GM23338 (cell line): ENCODE results near the gene WNT1. TPM values are rescaled to one million over a fixed set of nuclear protein-coding genes. Genes with fewer than 3 reads are reported as not detected.

Experiments used
- ATAC-seq: fragments of 200-7000 bp; cut with Tn5 transposase; 3 replicates; pipeline ENCODE4 v1.9.1; 2020
- DNase-seq: peaks from one replicate; pipeline ENCODE4 v3.0.0-alpha.2; 2015; ENCODE audit warnings: low spot score
- H2AFZ ChIP-seq: fragments of 200-600 bp; sonication (generic); 2 replicates; pipeline ENCODE4 v1.8.0; 2016; ENCODE audit warnings: antibody characterized with exemption, mild to moderate bottlenecking, moderate library complexity
- H3F3A ChIP-seq: fragments of 200-600 bp; sonication (generic); replicated peaks from 2 replicates; pipeline ENCODE4 v1.8.0; 2017; ENCODE audit warnings: antibody characterized with exemption, mixed run types, low read depth
- H3K27ac ChIP-seq: fragments of 200-600 bp; sonication (generic); 2 replicates; pipeline ENCODE4 v1.6.1; 2016; ENCODE audit warnings: low read depth
- H3K27me3 ChIP-seq: fragments of 200-600 bp; sonication (generic); 2 replicates; pipeline ENCODE4 v1.8.0; 2016; ENCODE audit warnings: mild to moderate bottlenecking, mixed run types, moderate library complexity; ENCODE audit not compliant: insufficient read depth
- H3K36me3 ChIP-seq: fragments of 200-600 bp; sonication (generic); 2 replicates; pipeline ENCODE4 v1.8.0; 2016; ENCODE audit warnings: mild to moderate bottlenecking; ENCODE audit not compliant: insufficient read depth
- H3K4me1 ChIP-seq: fragments of 200-600 bp; sonication (generic); 2 replicates; pipeline ENCODE4 v1.8.0; 2016; ENCODE audit warnings: mild to moderate bottlenecking, moderate library complexity; ENCODE audit not compliant: insufficient read depth
- H3K4me2 ChIP-seq: fragments of 200-600 bp; sonication (generic); 2 replicates; pipeline ENCODE4 v1.7.1; 2017; ENCODE audit warnings: mixed run types
- H3K4me3 ChIP-seq: fragments of 200-600 bp; sonication (generic); 2 replicates; pipeline ENCODE4 v1.6.1; 2016; ENCODE audit warnings: mixed run types
- H3K79me2 ChIP-seq: fragments of 200-600 bp; sonication (generic); replicated peaks from 2 replicates; pipeline ENCODE4 v1.8.0; 2017; ENCODE audit warnings: mild to moderate bottlenecking; ENCODE audit not compliant: insufficient read depth
- H3K9me2 ChIP-seq: fragments of 200-600 bp; sonication (generic); 2 replicates; pipeline ENCODE4 v1.8.0; 2017; ENCODE audit not compliant: insufficient read depth
- H4K20me1 ChIP-seq: fragments of 200-600 bp; sonication (generic); replicated peaks from 2 replicates; pipeline ENCODE4 v1.8.0; 2017; ENCODE audit warnings: mild to moderate bottlenecking; ENCODE audit not compliant: insufficient read depth
- H3K27ac Mint-ChIP-seq: 2 replicates; pipeline ENCODE4 v1.8.0; 2020; ENCODE audit warnings: inconsistent platforms, mild to moderate bottlenecking, moderate library complexity, mixed read lengths
- H3K27me3 Mint-ChIP-seq: 3 replicates; pipeline ENCODE4 v1.8.0; 2022; ENCODE audit warnings: low read depth, mild to moderate bottlenecking, moderate library complexity, mixed read lengths, inconsistent platforms; ENCODE audit not compliant: insufficient read depth, poor library complexity
- H3K36me3 Mint-ChIP-seq: 3 replicates; pipeline ENCODE4 v1.8.0; 2021; ENCODE audit warnings: low read depth, mild to moderate bottlenecking, inconsistent platforms, moderate library complexity, mixed read lengths
- H3K4me1 Mint-ChIP-seq: 3 replicates; pipeline ENCODE4 v1.8.0; 2020; ENCODE audit warnings: mild to moderate bottlenecking, inconsistent platforms, mixed read lengths
- H3K4me3 Mint-ChIP-seq: 3 replicates; pipeline ENCODE4 v1.8.0; 2021; ENCODE audit warnings: moderate library complexity, mild to moderate bottlenecking, inconsistent platforms, mixed read lengths
- H3K9me3 Mint-ChIP-seq: 3 replicates; pipeline ENCODE4 v1.8.0; 2020; ENCODE audit warnings: moderate library complexity, mild to moderate bottlenecking, inconsistent platforms, mixed read lengths
- CREB1 ChIP-seq: fragments of 250-450 bp; sonication (Bioruptor Pico); IDR thresholded peaks from 2 replicates; pipeline ENCODE4 v1.5.0; 2020; ENCODE audit warnings: low read depth, mild to moderate bottlenecking, moderate library complexity
- EZH2 ChIP-seq: fragments of 200-600 bp; sonication (generic); IDR thresholded peaks from one replicate; pipeline ENCODE4 v1.8.0; 2017; ENCODE audit warnings: antibody characterized with exemption, mild to moderate bottlenecking, low read depth; ENCODE audit not compliant: unreplicated experiment
- POLR2AphosphoS5 ChIP-seq: IDR thresholded peaks from 2 replicates; pipeline ENCODE4 v1.6.1; 2016; ENCODE audit warnings: antibody characterized with exemption, low read depth
- polyA plus RNA-seq: library from polyadenylated mRNA; unstranded; fragments of >200 nt; fragmentation: Nextera tagmentation; extraction: Ambion mirVana; gene quantifications from 2 replicates; pipeline ENCODE4 v1.2.1, GENCODE V29; 2016
- total RNA-seq: library from RNA; depleted of rRNA; stranded (reverse); fragments of >200 nt; shearing (Covaris generic); gene quantifications from 2 replicates; pipeline ENCODE4 v1.2.3, GENCODE V29; 2014
- TF ChIP-seq, protein P1 (sequence below): fragments of 250-450 bp; sonication (Bioruptor Pico); IDR thresholded peaks from 2 replicates; pipeline ENCODE4 v1.5.0; 2020; ENCODE audit warnings: mild to moderate bottlenecking, moderate library complexity

The WNT1 gene
- total and polyA plus RNA-seq, 2 experiments from 2014 or later, result not detected

- Histone ChIP-seq H3K27ac (no peak overlapping the region), H4K20me1 (peaks cover 9% of the 10 kb centered on the region; the same call in 1 of the 2 replicates), H3K79me2 (no peaks in the 10 kb centered on the region), H3K9me2 (no peaks in the 10 kb centered on the region), H3K4me2 (no peak overlapping the region), H3K27me3 (peaks cover 100% of the 10 kb centered on the region), H3K4me3 (no peak overlapping the region), H3K4me1 (peaks cover 21% of the 10 kb centered on the region; the same call in 1 of the 2 replicates), H2AFZ (no peak overlapping the region), H3F3A (peaks cover 4% of the 10 kb centered on the region; the same call in 1 of the 2 replicates), H3K36me3 (no peaks in the 10 kb centered on the region)
- peaks cover 37% of the 10 kb centered on the region for H3K4me1 Mint-ChIP-seq
- H3K4me3 Mint-ChIP-seq, result peak overlapping the region; percentile 69; the same call in 2 of the 3 replicates
- no peak for DNase-seq
- H3K27me3 Mint-ChIP-seq, result peaks cover 93% of the 10 kb centered on the region
- H3K27ac Mint-ChIP-seq, result no peak overlapping the region
- TF ChIP-seq, protein P1, sequence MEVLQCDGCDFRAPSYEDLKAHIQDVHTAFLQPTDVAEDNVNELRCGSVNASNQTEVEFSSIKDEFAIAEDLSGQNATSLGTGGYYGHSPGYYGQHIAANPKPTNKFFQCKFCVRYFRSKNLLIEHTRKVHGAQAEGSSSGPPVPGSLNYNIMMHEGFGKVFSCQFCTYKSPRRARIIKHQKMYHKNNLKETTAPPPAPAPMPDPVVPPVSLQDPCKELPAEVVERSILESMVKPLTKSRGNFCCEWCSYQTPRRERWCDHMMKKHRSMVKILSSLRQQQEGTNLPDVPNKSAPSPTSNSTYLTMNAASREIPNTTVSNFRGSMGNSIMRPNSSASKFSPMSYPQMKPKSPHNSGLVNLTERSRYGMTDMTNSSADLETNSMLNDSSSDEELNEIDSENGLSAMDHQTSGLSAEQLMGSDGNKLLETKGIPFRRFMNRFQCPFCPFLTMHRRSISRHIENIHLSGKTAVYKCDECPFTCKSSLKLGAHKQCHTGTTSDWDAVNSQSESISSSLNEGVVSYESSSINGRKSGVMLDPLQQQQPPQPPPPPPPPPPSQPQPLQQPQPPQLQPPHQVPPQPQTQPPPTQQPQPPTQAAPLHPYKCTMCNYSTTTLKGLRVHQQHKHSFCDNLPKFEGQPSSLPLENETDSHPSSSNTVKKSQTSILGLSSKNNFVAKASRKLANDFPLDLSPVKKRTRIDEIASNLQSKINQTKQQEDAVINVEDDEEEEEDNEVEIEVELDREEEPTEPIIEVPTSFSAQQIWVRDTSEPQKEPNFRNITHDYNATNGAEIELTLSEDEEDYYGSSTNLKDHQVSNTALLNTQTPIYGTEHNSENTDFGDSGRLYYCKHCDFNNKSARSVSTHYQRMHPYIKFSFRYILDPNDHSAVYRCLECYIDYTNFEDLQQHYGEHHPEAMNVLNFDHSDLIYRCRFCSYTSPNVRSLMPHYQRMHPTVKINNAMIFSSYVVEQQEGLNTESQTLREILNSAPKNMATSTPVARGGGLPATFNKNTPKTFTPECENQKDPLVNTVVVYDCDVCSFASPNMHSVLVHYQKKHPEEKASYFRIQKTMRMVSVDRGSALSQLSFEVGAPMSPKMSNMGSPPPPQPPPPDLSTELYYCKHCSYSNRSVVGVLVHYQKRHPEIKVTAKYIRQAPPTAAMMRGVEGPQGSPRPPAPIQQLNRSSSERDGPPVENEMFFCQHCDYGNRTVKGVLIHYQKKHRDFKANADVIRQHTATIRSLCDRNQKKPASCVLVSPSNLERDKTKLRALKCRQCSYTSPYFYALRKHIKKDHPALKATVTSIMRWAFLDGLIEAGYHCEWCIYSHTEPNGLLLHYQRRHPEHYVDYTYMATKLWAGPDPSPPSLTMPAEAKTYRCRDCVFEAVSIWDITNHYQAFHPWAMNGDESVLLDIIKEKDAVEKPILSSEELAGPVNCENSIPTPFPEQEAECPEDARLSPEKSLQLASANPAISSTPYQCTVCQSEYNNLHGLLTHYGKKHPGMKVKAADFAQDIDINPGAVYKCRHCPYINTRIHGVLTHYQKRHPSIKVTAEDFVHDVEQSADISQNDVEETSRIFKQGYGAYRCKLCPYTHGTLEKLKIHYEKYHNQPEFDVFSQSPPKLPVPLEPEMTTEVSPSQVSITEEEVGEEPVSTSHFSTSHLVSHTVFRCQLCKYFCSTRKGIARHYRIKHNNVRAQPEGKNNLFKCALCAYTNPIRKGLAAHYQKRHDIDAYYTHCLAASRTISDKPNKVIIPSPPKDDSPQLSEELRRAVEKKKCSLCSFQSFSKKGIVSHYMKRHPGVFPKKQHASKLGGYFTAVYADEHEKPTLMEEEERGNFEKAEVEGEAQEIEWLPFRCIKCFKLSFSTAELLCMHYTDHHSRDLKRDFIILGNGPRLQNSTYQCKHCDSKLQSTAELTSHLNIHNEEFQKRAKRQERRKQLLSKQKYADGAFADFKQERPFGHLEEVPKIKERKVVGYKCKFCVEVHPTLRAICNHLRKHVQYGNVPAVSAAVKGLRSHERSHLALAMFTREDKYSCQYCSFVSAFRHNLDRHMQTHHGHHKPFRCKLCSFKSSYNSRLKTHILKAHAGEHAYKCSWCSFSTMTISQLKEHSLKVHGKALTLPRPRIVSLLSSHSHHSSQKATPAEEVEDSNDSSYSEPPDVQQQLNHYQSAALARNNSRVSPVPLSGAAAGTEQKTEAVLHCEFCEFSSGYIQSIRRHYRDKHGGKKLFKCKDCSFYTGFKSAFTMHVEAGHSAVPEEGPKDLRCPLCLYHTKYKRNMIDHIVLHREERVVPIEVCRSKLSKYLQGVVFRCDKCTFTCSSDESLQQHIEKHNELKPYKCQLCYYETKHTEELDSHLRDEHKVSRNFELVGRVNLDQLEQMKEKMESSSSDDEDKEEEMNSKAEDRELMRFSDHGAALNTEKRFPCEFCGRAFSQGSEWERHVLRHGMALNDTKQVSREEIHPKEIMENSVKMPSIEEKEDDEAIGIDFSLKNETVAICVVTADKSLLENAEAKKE (CRISPR knock-in tag), result no peak
- peak; percentile 63 for TF ChIP-seq EZH2
- H3K36me3 Mint-ChIP-seq, result no peaks in the 10 kb centered on the region
- no peaks in the 10 kb centered on the region; the same call in 2 of the 3 replicates for H3K9me3 Mint-ChIP-seq
- no peak for ATAC-seq
Measured at GRCh38 chr12:48982397-48983080, 4.4 kb downstream of the WNT1 start.

GRCh38 chr12:48985475-48985897 is 7.4 kb downstream of the WNT1 start:
- no peak overlapping the region for H3K4me2 ChIP-seq
- no peak for ATAC-seq
- TF ChIP-seq CREB1 (CRISPR knock-in tag), result no peak
- no peak for TF ChIP-seq POLR2AphosphoS5
- TF ChIP-seq, protein P1 (CRISPR knock-in tag), result no peak
- no peak for TF ChIP-seq EZH2

More at GRCh38 chr12:48985475-48985897, 7.4 kb downstream of the WNT1 start:
- Histone ChIP-seq H3K79me2 (no peaks in the 10 kb centered on the region), H3K36me3 (no peaks in the 10 kb centered on the region), H2AFZ (no peak overlapping the region), H3F3A (0 out of 2 replicates have a peak, but pooled peaks cover 1% of the 10 kb centered on the region), H3K27me3 (peaks cover 100% of the 10 kb centered on the region), H3K4me1 (peaks cover 6% of the 10 kb centered on the region; the same call in 1 of the 2 replicates), H4K20me1 (peaks cover 11% of the 10 kb centered on the region; the same call in 1 of the 2 replicates), H3K9me2 (no peaks in the 10 kb centered on the region), H3K27ac (no peak overlapping the region), H3K4me3 (no peak overlapping the region)
- peaks cover 20% of the 10 kb centered on the region for H3K4me1 Mint-ChIP-seq
- no peak for DNase-seq
- no peak overlapping the region for H3K4me3 Mint-ChIP-seq
- H3K27me3 Mint-ChIP-seq, result peaks cover 74% of the 10 kb centered on the region
- no peak overlapping the region for H3K27ac Mint-ChIP-seq
- no peaks in the 10 kb centered on the region for H3K36me3 Mint-ChIP-seq
- no peaks in the 10 kb centered on the region for H3K9me3 Mint-ChIP-seq
